Adipocyte (in vitro differentiated cells): Measurements from ENCODE around the gene RENBP.

ENCODE experiments used
- DNase-seq: peaks from one replicate; pipeline ENCODE4 v3.0.0-alpha.2; 2015; ENCODE audit warnings: low read depth
- H3K27me3 ChIP-seq: replicated peaks from 2 replicates; pipeline ENCODE4 v1.7.0; 2013; ENCODE audit warnings: mild to moderate bottlenecking, low read length, moderate library complexity; ENCODE audit not compliant: control insufficient read depth, insufficient read depth
- H3K36me3 ChIP-seq: 2 replicates; pipeline ENCODE4 v1.7.0; 2013; ENCODE audit warnings: low read length, mild to moderate bottlenecking, moderate library complexity; ENCODE audit not compliant: control insufficient read depth, insufficient read depth, severe bottlenecking
- H3K4me1 ChIP-seq: 2 replicates; pipeline ENCODE4 v1.7.0; 2013; ENCODE audit warnings: mild to moderate bottlenecking, low read length, moderate library complexity; ENCODE audit not compliant: control insufficient read depth, insufficient read depth
- H3K4me3 ChIP-seq: 2 replicates; pipeline ENCODE4 v1.7.0; 2013; ENCODE audit warnings: mild to moderate bottlenecking, low read length, moderate library complexity
- H3K9ac ChIP-seq: 2 replicates; pipeline ENCODE4 v1.7.0; 2013; ENCODE audit warnings: mild to moderate bottlenecking, low read length, moderate library complexity
- H3K9me3 ChIP-seq: 2 replicates; pipeline ENCODE4 v1.7.0; 2013; ENCODE audit warnings: mild to moderate bottlenecking, low read length, moderate library complexity; ENCODE audit not compliant: control insufficient read depth

RENBP gene

GRCh38 chrX:153897899-153898298, 46.5 kb downstream of the RENBP start:
- Histone ChIP-seq H3K4me1 (peaks cover 7% of the 10 kb centered on the region), H3K4me3 (no peak overlapping the region), H3K36me3 (no peaks in the 10 kb centered on the region), H3K9ac (no peak overlapping the region), H3K27me3 (peaks cover 32% of the 10 kb centered on the region), H3K9me3 (peaks cover 11% of the 10 kb centered on the region)
- DNase-seq: no peak

GRCh38 chrX:153889123-153889522, 55.3 kb downstream of the RENBP start:
- no peak overlapping the region for H3K4me3 ChIP-seq
- H3K36me3 ChIP-seq: no peaks in the 10 kb centered on the region
- no peak overlapping the region for H3K9ac ChIP-seq
- no peaks in the 10 kb centered on the region for H3K4me1 ChIP-seq
- H3K9me3 ChIP-seq: peaks cover 4% of the 10 kb centered on the region
- DNase-seq: no peak
- H3K27me3 ChIP-seq: peaks cover 66% of the 10 kb centered on the region

GRCh38 chrX:153888344-153888743, 56.1 kb downstream of the RENBP start:
- DNase-seq: no peak
- H3K27me3 ChIP-seq: peaks cover 67% of the 10 kb centered on the region

GRCh38 chrX:153887385-153887784, 57.1 kb downstream of the RENBP start:
- Histone ChIP-seq H3K9ac (no peak overlapping the region), H3K4me3 (no peak overlapping the region), H3K36me3 (no peaks in the 10 kb centered on the region), H3K9me3 (peaks cover 4% of the 10 kb centered on the region), H3K4me1 (no peaks in the 10 kb centered on the region), H3K27me3 (peaks cover 67% of the 10 kb centered on the region)
- no peak for DNase-seq

More at GRCh38 chrX:153888344-153888743, 56.1 kb downstream of the RENBP start:
- no peaks in the 10 kb centered on the region for H3K36me3 ChIP-seq
- peaks cover 4% of the 10 kb centered on the region for H3K9me3 ChIP-seq
- H3K4me1 ChIP-seq: no peaks in the 10 kb centered on the region
- no peak overlapping the region for H3K4me3 ChIP-seq
- no peak overlapping the region for H3K9ac ChIP-seq

GRCh38 chrX:153886915-153887314, 57.5 kb downstream of the RENBP start:
- Histone ChIP-seq H3K4me1 (no peaks in the 10 kb centered on the region), H3K9ac (no peak overlapping the region), H3K36me3 (no peaks in the 10 kb centered on the region), H3K27me3 (peaks cover 64% of the 10 kb centered on the region), H3K9me3 (peaks cover 4% of the 10 kb centered on the region), H3K4me3 (no peak overlapping the region)
- no peak for DNase-seq

GRCh38 chrX:153885968-153886903, 58.2 kb downstream of the RENBP start, which contains the start of gene L1CAM:
L1CAM (minus strand) TSS chrX:153886173; CDS start chrX:153875836, 10,337 bp downstream.
- peaks cover 4% of the 10 kb centered on the region for H3K9me3 ChIP-seq
- no peak within 1 kb of the TSS for H3K4me3 ChIP-seq
- H3K4me1 ChIP-seq: no peaks in the 10 kb centered on the region
- H3K36me3 ChIP-seq: no peaks in the 10 kb centered on the region
- DNase-seq: no peak
- peaks cover 70% of the 10 kb centered on the region for H3K27me3 ChIP-seq
- H3K9ac ChIP-seq: no peak within 1 kb of the TSS
